ENCODE measurements around the gene OLFM1. TPM values are rescaled to one million over a fixed set of nuclear protein-coding genes. Genes with fewer than 3 reads are reported as not detected.

The OLFM1 gene
- total RNA-seq, 1 experiment from 2014 or later: 3.5 TPM

- no peak for DNase-seq (ENCODE audit: low read depth, low spot score)
- ChIA-PET CTCF (no interaction called here), RAD21 (ENCODE audit: low non-redundant PET in 1 of 2, low total read pairs in 2 of 2, uncharacterized antibody in 2 of 2, unreplicated experiment in 2 of 2) (no interaction called here), POLR2A (no interaction called here)
- no peaks in the 10 kb centered on the region for H4K20me1 ChIP-seq (ENCODE audit: insufficient read depth)
- H3K27me3 ChIP-seq (ENCODE audit: insufficient read depth, low read length): peaks cover 50% of the 10 kb centered on the region
- intact Hi-C loops (cut with micrococcal nuclease): no loop called here
- H3K9ac ChIP-seq (ENCODE audit: low read length): no peak overlapping the region
- no peaks in the 10 kb centered on the region for H3K36me3 ChIP-seq (ENCODE audit: control insufficient read depth in 1 of 2, insufficient read depth in 2 of 2, low read length in 2 of 2)
- no TSS peak for BruUV-seq (replicated peaks)
- no peak overlapping the region for H3K4me2 ChIP-seq (ENCODE audit: low read length)
- H3K9me2 ChIP-seq (ENCODE audit: insufficient read depth): no peaks in the 10 kb centered on the region
- no peak overlapping the region for H3K27ac ChIP-seq (ENCODE audit: low read depth, low read length)
- no peak overlapping the region for H3K4me3 ChIP-seq (replicated peaks in 1 of 2; ENCODE audit: low read depth in 1 of 2, low read length in 2 of 2)
- no peak overlapping the region for H2AFZ ChIP-seq (ENCODE audit: low read depth, low read length, poor library complexity, severe bottlenecking)
- TF ChIP-seq CTCF (IDR thresholded peaks at IDR 0.05 in 2 of 3, conservative IDR thresholded peaks at IDR 0.05 in 1 of 3; ENCODE audit: borderline replicate concordance in 1 of 3, insufficient read depth in 1 of 3, low read depth in 2 of 3, low read length in 2 of 3): no peak
- no peak for TF ChIP-seq EZH2phosphoT487 (IDR thresholded peaks at IDR 0.05; ENCODE audit: borderline replicate concordance)
- no peak for TF ChIP-seq ZFX (IDR thresholded peaks at IDR 0.05)
- no peak for TF ChIP-seq SP1 (IDR thresholded peaks at IDR 0.05; ENCODE audit: low read depth)
- no peak for TF ChIP-seq MAX (IDR thresholded peaks at IDR 0.05)
- TF ChIP-seq YY1 (IDR thresholded peaks at IDR 0.05; ENCODE audit: extremely low read depth, insufficient replicate concordance, low read depth, low read length): no peak
- TF ChIP-seq EZH2 (IDR thresholded peaks at IDR 0.05): no peak
- TF ChIP-seq, protein P1, sequence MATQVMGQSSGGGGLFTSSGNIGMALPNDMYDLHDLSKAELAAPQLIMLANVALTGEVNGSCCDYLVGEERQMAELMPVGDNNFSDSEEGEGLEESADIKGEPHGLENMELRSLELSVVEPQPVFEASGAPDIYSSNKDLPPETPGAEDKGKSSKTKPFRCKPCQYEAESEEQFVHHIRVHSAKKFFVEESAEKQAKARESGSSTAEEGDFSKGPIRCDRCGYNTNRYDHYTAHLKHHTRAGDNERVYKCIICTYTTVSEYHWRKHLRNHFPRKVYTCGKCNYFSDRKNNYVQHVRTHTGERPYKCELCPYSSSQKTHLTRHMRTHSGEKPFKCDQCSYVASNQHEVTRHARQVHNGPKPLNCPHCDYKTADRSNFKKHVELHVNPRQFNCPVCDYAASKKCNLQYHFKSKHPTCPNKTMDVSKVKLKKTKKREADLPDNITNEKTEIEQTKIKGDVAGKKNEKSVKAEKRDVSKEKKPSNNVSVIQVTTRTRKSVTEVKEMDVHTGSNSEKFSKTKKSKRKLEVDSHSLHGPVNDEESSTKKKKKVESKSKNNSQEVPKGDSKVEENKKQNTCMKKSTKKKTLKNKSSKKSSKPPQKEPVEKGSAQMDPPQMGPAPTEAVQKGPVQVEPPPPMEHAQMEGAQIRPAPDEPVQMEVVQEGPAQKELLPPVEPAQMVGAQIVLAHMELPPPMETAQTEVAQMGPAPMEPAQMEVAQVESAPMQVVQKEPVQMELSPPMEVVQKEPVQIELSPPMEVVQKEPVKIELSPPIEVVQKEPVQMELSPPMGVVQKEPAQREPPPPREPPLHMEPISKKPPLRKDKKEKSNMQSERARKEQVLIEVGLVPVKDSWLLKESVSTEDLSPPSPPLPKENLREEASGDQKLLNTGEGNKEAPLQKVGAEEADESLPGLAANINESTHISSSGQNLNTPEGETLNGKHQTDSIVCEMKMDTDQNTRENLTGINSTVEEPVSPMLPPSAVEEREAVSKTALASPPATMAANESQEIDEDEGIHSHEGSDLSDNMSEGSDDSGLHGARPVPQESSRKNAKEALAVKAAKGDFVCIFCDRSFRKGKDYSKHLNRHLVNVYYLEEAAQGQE (IDR thresholded peaks at IDR 0.05; ENCODE audit: low read depth): no peak
- TF ChIP-seq FOSL1 (IDR thresholded peaks at IDR 0.05; ENCODE audit: low read depth): no peak
- TF ChIP-seq, protein P2, sequence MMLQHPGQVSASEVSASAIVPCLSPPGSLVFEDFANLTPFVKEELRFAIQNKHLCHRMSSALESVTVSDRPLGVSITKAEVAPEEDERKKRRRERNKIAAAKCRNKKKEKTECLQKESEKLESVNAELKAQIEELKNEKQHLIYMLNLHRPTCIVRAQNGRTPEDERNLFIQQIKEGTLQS (IDR thresholded peaks at IDR 0.05): no peak
- no peak for TF ChIP-seq POLR2A (IDR thresholded peaks at IDR 0.05; ENCODE audit: borderline replicate concordance, extremely low read depth, insufficient read depth, insufficient read length)
- no peak for TF ChIP-seq CBX3 (IDR thresholded peaks at IDR 0.05; ENCODE audit: low read depth)
- H3K4me1 ChIP-seq (ENCODE audit: control insufficient read depth in 1 of 2, insufficient read depth in 2 of 2, low read length in 2 of 2): no peaks in the 10 kb centered on the region
- no peaks in the 10 kb centered on the region for H3K79me2 ChIP-seq (ENCODE audit: insufficient read depth, low read length)
- H3K9me3 ChIP-seq (ENCODE audit: control insufficient read depth in 1 of 2, insufficient read depth in 1 of 2, low read depth in 1 of 2, low read length in 2 of 2): no peaks in the 10 kb centered on the region
- ATAC-seq: no peak
Observed at GRCh38 chr9:135061441-135061840, 26.0 kb upstream of the OLFM1 start.
